Nephron progenitor cell (in vitro differentiated cells): ENCODE data around the gene DNER.

Experiments
- DNase-seq: peaks from one replicate; pipeline ENCODE4 v3.0.0; 2021
- H3K27ac Mint-ChIP-seq: 2 replicates; pipeline ENCODE4 v1.8.0; 2021; ENCODE audit warnings: mild to moderate bottlenecking, moderate library complexity, mixed read lengths
- H3K27me3 Mint-ChIP-seq: 2 replicates; pipeline ENCODE4 v1.8.0; 2021; ENCODE audit warnings: mild to moderate bottlenecking, low read depth, mixed read lengths; ENCODE audit not compliant: poor library complexity
- H3K36me3 Mint-ChIP-seq: 2 replicates; pipeline ENCODE4 v1.8.0; 2021; ENCODE audit warnings: low read depth, mixed read lengths
- H3K4me1 Mint-ChIP-seq: 2 replicates; pipeline ENCODE4 v1.8.0; 2021; ENCODE audit warnings: mixed read lengths
- H3K4me3 Mint-ChIP-seq: 2 replicates; pipeline ENCODE4 v1.8.0; 2021; ENCODE audit warnings: mild to moderate bottlenecking, moderate library complexity, mixed read lengths
- H3K9me3 Mint-ChIP-seq: 2 replicates; pipeline ENCODE4 v1.8.0; 2021; ENCODE audit warnings: mild to moderate bottlenecking, moderate library complexity, mixed read lengths
- CTCF ChIP-seq: fragments of 200-600 bp; sonication (generic); IDR thresholded peaks from 2 replicates; pipeline ENCODE4 v1.5.0; 2021; ENCODE audit warnings: antibody characterized with exemption

Gene DNER

GRCh38 chr2:229691631-229692030 is 22.7 kb downstream of the DNER start:
- no peak overlapping the region for H3K4me3 Mint-ChIP-seq

GRCh38 chr2:229689307-229689839 is 25.0 kb downstream of the DNER start:
- no peak for DNase-seq
- no peaks in the 10 kb centered on the region for H3K36me3 Mint-ChIP-seq
- H3K9me3 Mint-ChIP-seq, result peaks cover 7% of the 10 kb centered on the region
- TF ChIP-seq CTCF, result no peak
- no peak overlapping the region for H3K27ac Mint-ChIP-seq
- no peak overlapping the region for H3K4me3 Mint-ChIP-seq
- H3K27me3 Mint-ChIP-seq, result peaks cover 10% of the 10 kb centered on the region
- H3K4me1 Mint-ChIP-seq, result peaks cover under 1% of the 10 kb centered on the region

More at GRCh38 chr2:229691631-229692030, 22.7 kb downstream of the DNER start:
- Mint-ChIP-seq H3K9me3 (peaks cover 7% of the 10 kb centered on the region), H3K27me3 (peaks cover 6% of the 10 kb centered on the region), H3K4me1 (peaks cover 23% of the 10 kb centered on the region), H3K27ac (no peak overlapping the region), H3K36me3 (no peaks in the 10 kb centered on the region)
- TF ChIP-seq CTCF, result no peak
- DNase-seq, result no peak

GRCh38 chr2:229688141-229688540 is 26.2 kb downstream of the DNER start:
- Mint-ChIP-seq H3K27me3 (peaks cover 18% of the 10 kb centered on the region), H3K9me3 (peaks cover 2% of the 10 kb centered on the region), H3K4me3 (no peak overlapping the region), H3K4me1 (no peaks in the 10 kb centered on the region), H3K27ac (no peak overlapping the region), H3K36me3 (no peaks in the 10 kb centered on the region)
- TF ChIP-seq CTCF, result no peak
- DNase-seq, result no peak

- no peak for DNase-seq
- H3K9me3 Mint-ChIP-seq, result no peaks in the 10 kb centered on the region
- H3K27me3 Mint-ChIP-seq, result peaks cover 18% of the 10 kb centered on the region
- H3K36me3 Mint-ChIP-seq, result no peaks in the 10 kb centered on the region
- H3K27ac Mint-ChIP-seq, result no peak overlapping the region
- TF ChIP-seq CTCF, result no peak
- H3K4me3 Mint-ChIP-seq, result no peak overlapping the region
- no peaks in the 10 kb centered on the region for H3K4me1 Mint-ChIP-seq
Observed at GRCh38 chr2:229686122-229686919, 28.0 kb downstream of the DNER start.

- no peaks in the 10 kb centered on the region for H3K9me3 Mint-ChIP-seq
- H3K4me1 Mint-ChIP-seq, result no peaks in the 10 kb centered on the region
- no peaks in the 10 kb centered on the region for H3K36me3 Mint-ChIP-seq
- no peak for DNase-seq
- TF ChIP-seq CTCF, result no peak
- no peak overlapping the region for H3K4me3 Mint-ChIP-seq
- H3K27me3 Mint-ChIP-seq, result peaks cover 18% of the 10 kb centered on the region
- no peak overlapping the region for H3K27ac Mint-ChIP-seq
Observed at GRCh38 chr2:229684942-229685562, 29.3 kb downstream of the DNER start.
